ENCODE data around the gene ACSL3. TPM values are rescaled to one million over a fixed set of nuclear protein-coding genes. Genes with fewer than 3 reads are reported as not detected.
A peak's percentile ranks its signal among the peaks of the same experiment; 100 is the strongest.

ACSL3 gene
- total RNA-seq, 1 donor from 2014 or later: 91.5 TPM

GRCh38 chr2:222919841-222920526 is 59.1 kb downstream of the ACSL3 start:
- Histone ChIP-seq H3K4me3 (no peak overlapping the region), H3K9me3 (no peaks in the 10 kb centered on the region), H3K27ac (no peak overlapping the region), H3K27me3 (no peaks in the 10 kb centered on the region), H3K4me1 (no peaks in the 10 kb centered on the region), H3K36me3 (peaks cover 63% of the 10 kb centered on the region)
- ATAC-seq (peak; percentile 60), DNase-seq (no peak)
- TF ChIP-seq, protein P1, sequence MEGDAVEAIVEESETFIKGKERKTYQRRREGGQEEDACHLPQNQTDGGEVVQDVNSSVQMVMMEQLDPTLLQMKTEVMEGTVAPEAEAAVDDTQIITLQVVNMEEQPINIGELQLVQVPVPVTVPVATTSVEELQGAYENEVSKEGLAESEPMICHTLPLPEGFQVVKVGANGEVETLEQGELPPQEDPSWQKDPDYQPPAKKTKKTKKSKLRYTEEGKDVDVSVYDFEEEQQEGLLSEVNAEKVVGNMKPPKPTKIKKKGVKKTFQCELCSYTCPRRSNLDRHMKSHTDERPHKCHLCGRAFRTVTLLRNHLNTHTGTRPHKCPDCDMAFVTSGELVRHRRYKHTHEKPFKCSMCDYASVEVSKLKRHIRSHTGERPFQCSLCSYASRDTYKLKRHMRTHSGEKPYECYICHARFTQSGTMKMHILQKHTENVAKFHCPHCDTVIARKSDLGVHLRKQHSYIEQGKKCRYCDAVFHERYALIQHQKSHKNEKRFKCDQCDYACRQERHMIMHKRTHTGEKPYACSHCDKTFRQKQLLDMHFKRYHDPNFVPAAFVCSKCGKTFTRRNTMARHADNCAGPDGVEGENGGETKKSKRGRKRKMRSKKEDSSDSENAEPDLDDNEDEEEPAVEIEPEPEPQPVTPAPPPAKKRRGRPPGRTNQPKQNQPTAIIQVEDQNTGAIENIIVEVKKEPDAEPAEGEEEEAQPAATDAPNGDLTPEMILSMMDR (IDR thresholded peaks at IDR 0.05): no peak
- intact Hi-C loops (cut with DNase I): no loop called here

- Histone ChIP-seq H3K27ac (no peak overlapping the region), H3K36me3 (peaks cover 69% of the 10 kb centered on the region)
Observed at GRCh38 chr2:222920657-222921186, 59.9 kb downstream of the ACSL3 start.

GRCh38 chr2:222922019-222922800 is 61.4 kb downstream of the ACSL3 start:
- Histone ChIP-seq H3K36me3 (peaks cover 65% of the 10 kb centered on the region), H3K27me3 (no peaks in the 10 kb centered on the region), H3K4me1 (no peaks in the 10 kb centered on the region), H3K4me3 (no peak overlapping the region), H3K27ac (no peak overlapping the region), H3K9me3 (no peaks in the 10 kb centered on the region)
- DNase-seq (no peak), ATAC-seq (peak; percentile 39)
- intact Hi-C loops (cut with DNase I): no loop called here
- TF ChIP-seq, protein P1 (IDR thresholded peaks at IDR 0.05): no peak

More at GRCh38 chr2:222920657-222921186, 59.9 kb downstream of the ACSL3 start:
- Histone ChIP-seq H3K4me1 (no peaks in the 10 kb centered on the region), H3K27me3 (no peaks in the 10 kb centered on the region), H3K9me3 (no peaks in the 10 kb centered on the region), H3K4me3 (no peak overlapping the region)
- ATAC-seq (no peak), DNase-seq (no peak)
- TF ChIP-seq, protein P1 (IDR thresholded peaks at IDR 0.05): no peak
- intact Hi-C loops (cut with DNase I): no loop called here

DNA sequence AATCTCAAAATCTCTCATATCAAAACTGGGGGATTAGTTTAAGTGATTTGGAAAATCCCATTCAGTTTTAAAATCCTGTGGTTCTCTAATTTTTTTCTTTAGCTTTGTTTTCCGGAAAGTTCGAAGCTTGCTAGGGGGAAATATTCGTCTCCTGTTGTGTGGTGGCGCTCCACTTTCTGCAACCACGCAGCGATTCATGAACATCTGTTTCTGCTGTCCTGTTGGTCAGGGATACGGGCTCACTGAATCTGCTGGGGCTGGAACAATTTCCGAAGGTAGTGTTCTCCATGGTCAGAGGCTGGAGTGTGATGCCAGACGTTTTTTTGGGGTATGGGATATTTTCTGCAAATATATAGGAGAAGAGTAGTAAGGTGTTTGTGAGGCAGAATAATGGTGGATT is 66.1 kb downstream of the ACSL3 start:
- ATAC-seq: no peak
- Histone ChIP-seq H3K27me3 (no peaks in the 10 kb centered on the region), H3K27ac (no peak overlapping the region), H3K9me3 (no peaks in the 10 kb centered on the region), H3K36me3 (peaks cover 65% of the 10 kb centered on the region), H3K4me3 (no peak overlapping the region), H3K4me1 (no peaks in the 10 kb centered on the region)
- no peak for DNase-seq
- intact Hi-C loops (cut with DNase I): no loop called here
- TF ChIP-seq, protein P1 (IDR thresholded peaks at IDR 0.05): no peak

DNA sequence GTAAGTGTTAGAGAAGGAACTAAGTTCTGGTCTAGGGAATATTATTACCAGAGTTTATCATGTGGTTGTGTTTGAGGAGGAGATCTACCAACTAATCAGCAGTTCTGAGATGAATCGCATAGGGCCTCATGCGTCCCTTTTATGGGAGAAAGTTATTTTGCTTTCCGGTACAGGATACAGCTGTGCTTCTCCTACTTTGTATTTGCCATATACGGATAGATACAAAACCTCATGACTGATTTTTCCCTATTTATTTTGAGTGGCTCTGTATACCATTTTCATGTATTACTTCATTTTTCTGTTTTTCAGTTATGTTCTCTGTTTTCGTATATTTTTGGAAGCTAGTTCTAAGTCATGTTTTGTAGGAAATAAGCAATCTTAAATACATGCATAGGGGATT is 66.8 kb downstream of the ACSL3 start:
- intact Hi-C loops (cut with DNase I): no loop called here
- peaks cover 62% of the 10 kb centered on the region for H3K36me3 ChIP-seq

More for the DNA sequence above, 66.8 kb downstream of the ACSL3 start:
- no peak for ATAC-seq
- no peaks in the 10 kb centered on the region for H3K27me3 ChIP-seq
- no peak for DNase-seq
- H3K27ac ChIP-seq: no peak overlapping the region
- H3K4me3 ChIP-seq: no peak overlapping the region
- no peaks in the 10 kb centered on the region for H3K4me1 ChIP-seq
- H3K9me3 ChIP-seq: no peaks in the 10 kb centered on the region
- TF ChIP-seq, protein P1 (IDR thresholded peaks at IDR 0.05): no peak

All from upper lobe of right lung (tissue), 1 donor.